ENCODE data around the gene AVPR2.
A peak's percentile ranks its signal among the peaks of the same experiment; 100 is the strongest.

The AVPR2 gene

DNA sequence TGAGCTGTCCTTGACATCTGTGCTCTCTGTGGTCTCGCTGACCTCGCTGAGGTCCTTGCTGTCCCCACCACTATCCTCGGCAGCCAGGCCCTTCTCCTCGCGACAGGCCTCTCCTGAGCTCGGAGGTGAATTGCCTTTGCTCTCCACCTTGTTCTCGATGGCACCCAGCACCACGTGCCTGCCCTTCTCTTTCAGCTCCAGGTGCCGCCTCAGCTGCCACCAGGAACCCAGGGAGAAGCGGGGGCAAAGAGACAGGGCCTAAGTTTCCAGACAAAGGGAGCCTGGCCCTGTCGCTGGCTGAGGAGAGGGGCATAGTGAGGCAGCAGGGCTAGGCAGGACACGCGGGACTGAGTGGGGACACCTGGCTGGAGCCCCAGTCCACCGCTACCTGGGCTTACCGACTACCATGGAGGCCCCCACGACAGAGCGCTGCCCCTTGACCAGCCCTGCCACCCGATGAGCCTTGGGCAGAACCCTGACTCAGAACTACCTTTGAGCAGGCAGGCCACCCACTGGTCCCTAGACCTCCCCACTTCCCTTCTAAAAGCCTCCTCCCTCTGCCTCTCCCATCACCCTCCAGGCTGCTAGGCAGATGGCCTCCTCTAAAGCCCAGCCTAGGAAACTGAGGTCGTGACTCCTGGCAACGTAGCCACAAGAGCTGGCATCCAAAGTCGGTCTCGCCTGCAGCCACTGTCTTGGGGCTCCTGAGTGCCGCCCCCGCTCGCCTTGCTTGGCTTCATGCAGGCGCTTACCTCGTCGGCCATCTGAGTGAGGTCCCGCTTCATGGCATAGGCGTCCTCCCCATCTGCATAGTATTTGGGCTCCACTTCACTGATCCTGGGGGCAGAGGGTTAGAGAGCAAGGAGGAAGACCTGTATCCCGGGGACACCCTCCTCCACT lies 25.8 kb downstream of the AVPR2 start:
- no peak overlapping the region for H3K27ac ChIP-seq (ENCODE audit: low read length)
- no peaks in the 10 kb centered on the region for H3K27me3 ChIP-seq (ENCODE audit: low read depth, low read length)
- no peak overlapping the region for H3K4me3 ChIP-seq (ENCODE audit: low read depth in 1 of 2, low read length in 2 of 2)
- peaks cover 0 to 23% of the 10 kb centered on the region in 2 donors for H3K4me1 ChIP-seq (ENCODE audit: control insufficient read depth in 1 of 2, insufficient read depth in 2 of 2, low read length in 2 of 2)
- peaks cover 0 to 10% of the 10 kb centered on the region in 2 donors for H3K36me3 ChIP-seq (ENCODE audit: control insufficient read depth in 1 of 2, insufficient read depth in 2 of 2, low read length in 2 of 2)
- H3K9me3 ChIP-seq (ENCODE audit: control insufficient read depth in 1 of 2, low read length in 2 of 2) = no peaks in the 10 kb centered on the region

GRCh38 chrX:153931151-153931550 lies 26.7 kb downstream of the AVPR2 start:
- H3K27me3 ChIP-seq (ENCODE audit: low read depth, low read length) = no peaks in the 10 kb centered on the region
- H3K36me3 ChIP-seq (ENCODE audit: control insufficient read depth in 1 of 2, insufficient read depth in 2 of 2, low read length in 2 of 2) = peaks cover 0 to 10% of the 10 kb centered on the region in 2 donors
- H3K9me3 ChIP-seq (ENCODE audit: control insufficient read depth in 1 of 2, low read length in 2 of 2) = no peaks in the 10 kb centered on the region
- H3K4me1 ChIP-seq (ENCODE audit: control insufficient read depth in 1 of 2, insufficient read depth in 2 of 2, low read length in 2 of 2) = peaks cover 0 to 26% of the 10 kb centered on the region in 2 donors
- no peak overlapping the region for H3K4me3 ChIP-seq (ENCODE audit: low read depth in 1 of 2, low read length in 2 of 2)
- H3K27ac ChIP-seq (ENCODE audit: low read length) = no peak overlapping the region

DNA sequence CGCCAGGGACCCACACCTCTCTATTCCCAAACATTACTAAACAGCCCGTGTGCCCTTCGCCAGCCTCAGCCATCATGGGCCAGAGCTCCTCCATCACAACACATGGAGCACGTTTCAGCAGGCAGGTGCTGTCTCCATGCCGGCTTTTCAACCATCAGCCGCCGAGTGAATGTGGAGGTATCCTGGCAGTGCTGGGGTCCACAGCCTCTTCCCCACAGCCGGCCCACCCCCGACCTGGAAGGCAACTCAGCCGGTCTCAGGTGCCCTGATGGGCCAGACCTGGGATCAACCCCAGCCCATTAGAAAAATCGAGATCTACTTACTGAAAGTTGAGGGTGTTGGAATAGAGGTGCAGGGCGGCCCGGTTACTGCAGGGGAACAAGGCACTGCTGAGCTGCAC lies 27.3 kb downstream of the AVPR2 start:
- H3K36me3 ChIP-seq (ENCODE audit: control insufficient read depth in 1 of 2, insufficient read depth in 2 of 2, low read length in 2 of 2) = peaks cover 0 to 10% of the 10 kb centered on the region in 2 donors
- H3K9me3 ChIP-seq (ENCODE audit: control insufficient read depth in 1 of 2, low read length in 2 of 2) = no peaks in the 10 kb centered on the region
- H3K27ac ChIP-seq (ENCODE audit: low read length) = no peak overlapping the region
- H3K4me1 ChIP-seq (ENCODE audit: control insufficient read depth in 1 of 2, insufficient read depth in 2 of 2, low read length in 2 of 2) = peaks cover 0 to 22% of the 10 kb centered on the region in 2 donors
- no peak overlapping the region for H3K4me3 ChIP-seq (ENCODE audit: low read depth in 1 of 2, low read length in 2 of 2)
- H3K27me3 ChIP-seq (ENCODE audit: low read depth, low read length) = no peaks in the 10 kb centered on the region

GRCh38 chrX:153932220-153932915 lies 27.9 kb downstream of the AVPR2 start:
- peaks cover 0 to 10% of the 10 kb centered on the region in 2 donors for H3K36me3 ChIP-seq (ENCODE audit: control insufficient read depth in 1 of 2, insufficient read depth in 2 of 2, low read length in 2 of 2)
- no peak overlapping the region for H3K27ac ChIP-seq (ENCODE audit: low read length)
- no peak overlapping the region for H3K4me3 ChIP-seq (ENCODE audit: low read depth in 1 of 2, low read length in 2 of 2)
- peaks cover 0 to 17% of the 10 kb centered on the region in 2 donors for H3K4me1 ChIP-seq (ENCODE audit: control insufficient read depth in 1 of 2, insufficient read depth in 2 of 2, low read length in 2 of 2)
- H3K9me3 ChIP-seq (ENCODE audit: control insufficient read depth in 1 of 2, low read length in 2 of 2) = no peaks in the 10 kb centered on the region
- no peaks in the 10 kb centered on the region for H3K27me3 ChIP-seq (ENCODE audit: low read depth, low read length)

GRCh38 chrX:153933748-153934147 lies 29.3 kb downstream of the AVPR2 start:
- no peaks in the 10 kb centered on the region for H3K9me3 ChIP-seq (ENCODE audit: control insufficient read depth in 1 of 2, low read length in 2 of 2)
- no peaks in the 10 kb centered on the region for H3K27me3 ChIP-seq (ENCODE audit: low read depth, low read length)
- no peak overlapping the region for H3K27ac ChIP-seq (ENCODE audit: low read length)
- H3K4me3 ChIP-seq (ENCODE audit: low read depth in 1 of 2, low read length in 2 of 2) = peak overlapping the region; percentile 66 to 68
- peaks cover 0 to 16% of the 10 kb centered on the region in 2 donors for H3K4me1 ChIP-seq (ENCODE audit: control insufficient read depth in 1 of 2, insufficient read depth in 2 of 2, low read length in 2 of 2)
- peaks cover 0 to 10% of the 10 kb centered on the region in 2 donors for H3K36me3 ChIP-seq (ENCODE audit: control insufficient read depth in 1 of 2, insufficient read depth in 2 of 2, low read length in 2 of 2)

- peaks cover 0 to 11% of the 10 kb centered on the region in 2 donors for H3K4me1 ChIP-seq (ENCODE audit: control insufficient read depth in 1 of 2, insufficient read depth in 2 of 2, low read length in 2 of 2)
- no peaks in the 10 kb centered on the region for H3K27me3 ChIP-seq (ENCODE audit: low read depth, low read length)
- no peaks in the 10 kb centered on the region for H3K9me3 ChIP-seq (ENCODE audit: control insufficient read depth in 1 of 2, low read length in 2 of 2)
- peaks cover 0 to 10% of the 10 kb centered on the region in 2 donors for H3K36me3 ChIP-seq (ENCODE audit: control insufficient read depth in 1 of 2, insufficient read depth in 2 of 2, low read length in 2 of 2)
- H3K27ac ChIP-seq (ENCODE audit: low read length) = peak overlapping the region; percentile 39
- H3K4me3 ChIP-seq (ENCODE audit: low read depth in 1 of 2, low read length in 2 of 2) = peak overlapping the region; percentile 66 to 68
Measured at GRCh38 chrX:153934148-153934761, 29.8 kb downstream of the AVPR2 start.

DNA sequence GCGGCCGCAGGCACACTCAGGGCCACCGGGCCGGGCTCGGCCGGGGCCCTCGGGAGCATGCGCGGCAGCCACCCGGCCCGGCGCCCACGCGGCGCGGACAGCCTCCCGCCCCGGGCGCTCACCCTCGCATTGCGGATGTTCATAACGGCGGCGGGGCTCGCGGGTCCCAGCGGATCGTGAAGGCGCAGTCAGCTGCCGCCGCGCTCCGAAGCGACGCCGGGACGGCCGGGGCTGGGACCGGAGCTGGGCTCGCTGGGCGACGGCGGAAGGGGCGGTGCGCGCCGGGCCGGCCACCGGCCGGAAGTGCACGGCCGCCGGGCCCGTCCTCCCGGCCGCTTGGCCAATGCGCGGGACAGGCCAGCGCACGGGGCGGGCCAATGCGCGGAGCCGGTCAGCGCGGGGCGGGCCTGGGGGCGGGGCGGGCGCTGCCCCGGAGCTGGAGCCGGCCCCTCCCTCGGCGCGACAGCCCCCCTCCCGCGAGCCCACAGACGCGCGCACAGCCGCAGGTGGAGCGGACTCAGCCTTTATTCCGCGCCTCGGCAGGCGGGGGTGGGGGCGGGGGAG lies 30.4 kb downstream of the AVPR2 start, which contains the start of gene NAA10:
Gene NAA10 (minus strand): TSS at position 276 of the 564 bp plus-strand sequence. CDS start 133 bp downstream, at position 143.
- Histone ChIP-seq H3K27ac (ENCODE audit: low read length) (peak within 1 kb of the TSS; percentile 39), H3K9me3 (ENCODE audit: control insufficient read depth in 1 of 2, low read length in 2 of 2) (no peaks in the 10 kb centered on the region), H3K4me1 (ENCODE audit: control insufficient read depth in 1 of 2, insufficient read depth in 2 of 2, low read length in 2 of 2) (peaks cover 0 to 11% of the 10 kb centered on the region in 2 donors), H3K36me3 (ENCODE audit: control insufficient read depth in 1 of 2, insufficient read depth in 2 of 2, low read length in 2 of 2) (peaks cover 0 to 10% of the 10 kb centered on the region in 2 donors), H3K4me3 (ENCODE audit: low read depth in 1 of 2, low read length in 2 of 2) (peak within 1 kb of the TSS; percentile 66 to 68), H3K27me3 (ENCODE audit: low read depth, low read length) (no peaks in the 10 kb centered on the region)

DNA sequence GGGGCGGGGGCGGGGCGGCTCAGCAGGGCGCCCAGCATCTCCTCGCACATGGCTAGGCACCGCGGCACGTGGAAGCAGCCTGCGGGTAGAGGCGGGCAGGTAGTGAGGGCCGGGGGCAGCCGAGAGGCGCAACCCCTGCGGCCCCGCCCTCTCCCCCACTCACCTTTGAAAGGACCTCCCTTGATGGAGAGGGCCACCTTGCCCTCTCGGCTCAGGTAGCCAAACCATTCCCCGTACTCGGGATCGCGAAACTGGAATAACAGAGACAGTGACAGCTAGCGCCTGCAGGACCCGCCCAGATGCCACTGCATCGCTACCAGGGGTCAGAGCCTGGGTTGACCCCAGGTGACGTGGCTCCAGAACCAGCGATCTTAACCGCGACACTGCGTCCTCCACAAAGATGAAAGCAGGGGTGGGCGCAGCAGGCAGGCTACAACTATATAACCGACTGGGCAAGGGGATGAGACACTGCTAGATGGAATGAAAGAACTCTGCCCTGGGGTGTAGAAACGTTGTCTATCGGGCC lies 30.9 kb downstream of the AVPR2 start:
- Histone ChIP-seq H3K27ac (ENCODE audit: low read length) (no peak overlapping the region), H3K36me3 (ENCODE audit: control insufficient read depth in 1 of 2, insufficient read depth in 2 of 2, low read length in 2 of 2) (peaks cover 0 to 8% of the 10 kb centered on the region in 2 donors), H3K27me3 (ENCODE audit: low read depth, low read length) (no peaks in the 10 kb centered on the region), H3K9me3 (ENCODE audit: control insufficient read depth in 1 of 2, low read length in 2 of 2) (no peaks in the 10 kb centered on the region), H3K4me3 (ENCODE audit: low read depth in 1 of 2, low read length in 2 of 2) (peak overlapping the region in 1 of 2 donors; percentile 26), H3K4me1 (ENCODE audit: control insufficient read depth in 1 of 2, insufficient read depth in 2 of 2, low read length in 2 of 2) (peaks cover 0 to 11% of the 10 kb centered on the region in 2 donors)

DNA sequence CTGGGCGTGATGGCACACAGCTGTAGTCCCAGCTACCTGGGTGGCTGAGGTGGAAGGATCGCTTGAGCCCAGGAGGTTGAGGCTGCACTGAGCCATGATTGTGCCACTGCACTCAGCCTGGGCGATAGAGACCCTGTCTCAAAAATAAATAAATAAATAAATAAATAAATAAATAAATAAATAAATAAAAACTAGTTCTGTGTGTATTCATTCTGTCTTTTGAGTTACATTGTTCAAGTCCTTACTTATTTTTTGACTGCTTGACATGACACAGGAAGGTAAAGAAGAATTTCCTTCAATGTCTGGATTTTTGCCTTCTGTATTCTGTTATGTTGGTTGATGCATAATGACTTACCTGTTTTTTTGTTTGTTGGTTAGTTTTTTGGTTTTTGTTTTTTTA lies 32.6 kb downstream of the AVPR2 start:
- peaks cover 0 to 11% of the 10 kb centered on the region in 2 donors for H3K4me1 ChIP-seq (ENCODE audit: control insufficient read depth in 1 of 2, insufficient read depth in 2 of 2, low read length in 2 of 2)
- H3K9me3 ChIP-seq (ENCODE audit: control insufficient read depth in 1 of 2, low read length in 2 of 2) = no peaks in the 10 kb centered on the region
- H3K27me3 ChIP-seq (ENCODE audit: low read depth, low read length) = no peaks in the 10 kb centered on the region
- H3K36me3 ChIP-seq (ENCODE audit: control insufficient read depth in 1 of 2, insufficient read depth in 2 of 2, low read length in 2 of 2) = no peaks in the 10 kb centered on the region
- H3K4me3 ChIP-seq (ENCODE audit: low read depth in 1 of 2, low read length in 2 of 2) = no peak overlapping the region
- no peak overlapping the region for H3K27ac ChIP-seq (ENCODE audit: low read length)

DNA sequence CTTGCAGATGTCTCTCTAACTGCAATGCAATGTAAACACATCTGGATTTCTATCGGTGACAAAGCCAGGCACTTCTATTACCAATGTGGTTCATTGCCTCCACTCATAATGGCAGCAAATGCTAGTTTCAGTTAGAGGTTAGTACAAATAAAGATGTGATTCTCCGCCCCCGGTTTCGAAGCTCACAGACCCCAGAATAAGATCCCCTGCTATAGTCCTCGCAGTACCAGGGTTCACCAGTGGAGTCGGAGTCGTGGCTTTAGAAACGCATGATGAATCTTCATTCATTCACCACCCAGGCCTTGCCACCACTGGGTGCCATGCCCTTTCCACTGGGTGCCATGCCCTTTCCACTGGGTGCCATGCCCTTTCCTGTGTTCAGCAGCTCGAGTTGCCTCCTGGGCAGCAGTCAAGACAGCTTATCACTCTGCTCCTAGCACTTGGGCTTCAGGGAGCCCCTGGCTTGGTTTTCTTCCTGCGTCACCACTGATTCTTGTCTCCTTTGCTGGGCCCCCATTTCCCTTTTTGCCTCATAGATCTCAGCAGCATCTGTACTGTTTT lies 33.8 kb downstream of the AVPR2 start:
- H3K4me1 ChIP-seq (ENCODE audit: control insufficient read depth in 1 of 2, insufficient read depth in 2 of 2, low read length in 2 of 2) = peaks cover 0 to 12% of the 10 kb centered on the region in 2 donors
- no peak overlapping the region for H3K4me3 ChIP-seq (ENCODE audit: low read depth in 1 of 2, low read length in 2 of 2)
- no peak overlapping the region for H3K27ac ChIP-seq (ENCODE audit: low read length)
- H3K36me3 ChIP-seq (ENCODE audit: control insufficient read depth in 1 of 2, insufficient read depth in 2 of 2, low read length in 2 of 2) = no peaks in the 10 kb centered on the region
- no peaks in the 10 kb centered on the region for H3K9me3 ChIP-seq (ENCODE audit: control insufficient read depth in 1 of 2, low read length in 2 of 2)
- no peaks in the 10 kb centered on the region for H3K27me3 ChIP-seq (ENCODE audit: low read depth, low read length)
